H1 (cell line): ENCODE measurements around the gene CHAD. TPM values are rescaled to one million over a fixed set of nuclear protein-coding genes. Genes with fewer than 3 reads are reported as not detected.

Experiments used
- CTCF ChIA-PET: fragments of 300-600 bp; sonication (Branson Sonifier 250); formaldehyde crosslinking; loops from one replicate; lab custom pipeline; 2021; ENCODE audit not compliant: partially characterized antibody; lab: Charles Lee
- POLR2A ChIA-PET: fragments of 300-600 bp; sonication (Branson Sonifier 250); formaldehyde crosslinking; loops from one replicate; lab custom pipeline; 2021; ENCODE audit warnings: inconsistent platforms; ENCODE audit not compliant: partially characterized antibody; lab: Charles Lee
- DNase-seq, 2 experiments: peaks; one replicate each; pipeline versions ENCODE4 v3.0.0 to v3.0.0-alpha.2; 2010 to 2022; ENCODE audit warnings: low spot score in 2 of 2, low read depth in 1 of 2, mixed read lengths in 1 of 2
- FAIRE-seq: peaks from 2 replicates; lab custom pipeline; 2011; peaks lifted over from hg19 to GRCh38; lab: Jason Lieb, UNC
- H2AFZ ChIP-seq: 2 replicates; pipeline ENCODE4 v1.8.1; 2012; ENCODE audit warnings: low read length, inconsistent platforms
- H2AK5ac ChIP-seq: 2 replicates; pipeline ENCODE4 v1.6.1; 2013; ENCODE audit warnings: low read depth, low read length
- H2BK120ac ChIP-seq: replicated peaks from 2 replicates; pipeline ENCODE3; 2013; ENCODE audit warnings: low read depth, low read length, inconsistent platforms
- H2BK12ac ChIP-seq: 2 replicates; pipeline ENCODE4 v1.6.1; 2013; ENCODE audit warnings: low read depth, low read length
- H2BK15ac ChIP-seq: 2 replicates; pipeline ENCODE4 v1.6.1; 2013; ENCODE audit warnings: low read length
- H2BK20ac ChIP-seq: 2 replicates; pipeline ENCODE4 v1.6.1; 2013; ENCODE audit warnings: low read length
- H2BK5ac ChIP-seq: 2 replicates; pipeline ENCODE4 v1.6.1; 2013; ENCODE audit warnings: low read depth, low read length
- H3K14ac ChIP-seq: 2 replicates; pipeline ENCODE4 v1.6.1; 2013; ENCODE audit warnings: inconsistent platforms; ENCODE audit not compliant: insufficient read length
- H3K18ac ChIP-seq: 2 replicates; pipeline ENCODE4 v1.6.1; 2013; ENCODE audit warnings: low read length; ENCODE audit errors: extremely low read depth
- H3K23ac ChIP-seq: 2 replicates; pipeline ENCODE4 v1.6.1; 2013; ENCODE audit warnings: inconsistent platforms; ENCODE audit not compliant: insufficient read length
- H3K23me2 ChIP-seq: 2 replicates; pipeline ENCODE4 v1.6.1; 2013; ENCODE audit warnings: low read depth, low read length
- H3K27ac ChIP-seq: 2 replicates; pipeline ENCODE4 v1.6.1; 2011; ENCODE audit warnings: low read depth, low read length, inconsistent platforms
- H3K27me3 ChIP-seq, 4 experiments: replicated peaks in 1 of 4; 1 replicate in 1 of 4; 2 replicates in 3 of 4; pipeline versions ENCODE4 v1.6.1 to v1.8.1; 2011 to 2013; ENCODE audit warnings: low read length in 3 of 4, mild to moderate bottlenecking in 3 of 4, inconsistent platforms in 2 of 4, mixed read lengths in 2 of 4, moderate library complexity in 1 of 4; ENCODE audit not compliant: control insufficient read depth in 3 of 4, insufficient read depth in 3 of 4; ENCODE audit errors: extremely low read depth in 1 of 4
- H3K36me3 ChIP-seq, 4 experiments: 2 replicates each; pipeline versions ENCODE4 v1.6.1 to v1.8.1; 2011 to 2013; ENCODE audit warnings: mild to moderate bottlenecking in 4 of 4, low read length in 3 of 4, moderate library complexity in 2 of 4, control low read depth in 1 of 4, inconsistent platforms in 1 of 4; ENCODE audit not compliant: insufficient read depth in 4 of 4, control insufficient read depth in 2 of 4
- H3K4ac ChIP-seq: replicated peaks from 2 replicates; pipeline ENCODE3; 2013; ENCODE audit warnings: low read length, low read depth, mixed read lengths, inconsistent platforms; ENCODE audit not compliant: insufficient read length
- H3K4me1 ChIP-seq, 4 experiments: replicated peaks in 1 of 4; 1 replicate in 1 of 4; 2 replicates in 3 of 4; pipeline versions ENCODE4 v1.6.1 to v1.8.1; 2011 to 2013; ENCODE audit warnings: low read length in 3 of 4, inconsistent platforms in 2 of 4, mixed read lengths in 1 of 4; ENCODE audit not compliant: insufficient read depth in 4 of 4, control insufficient read depth in 3 of 4
- H3K4me2 ChIP-seq, 2 experiments: 2 replicates each; pipeline versions ENCODE4 v1.6.1 to v1.8.1; 2011 to 2013; ENCODE audit warnings: low read depth in 2 of 2, low read length in 2 of 2, control low read depth in 1 of 2, inconsistent platforms in 1 of 2, mild to moderate bottlenecking in 1 of 2; ENCODE audit not compliant: insufficient read depth in 1 of 2
- H3K4me3 ChIP-seq, 4 experiments: fragments of 200-600, 300-600 bp in 1 of 4; sonication (generic), shearing (Covaris generic), sonication (Bioruptor Twin) in 1 of 4; 2 replicates each; pipeline versions ENCODE4 v1.5.1 to v1.8.1; 2011 to 2016; ENCODE audit warnings: low read length in 4 of 4, low read depth in 3 of 4, control low read depth in 2 of 4, inconsistent platforms in 2 of 4, mild to moderate bottlenecking in 2 of 4, mixed read lengths in 1 of 4, moderate library complexity in 1 of 4; ENCODE audit not compliant: insufficient read depth in 2 of 4; ENCODE audit errors: extremely low read depth in 1 of 4
- H3K56ac ChIP-seq: replicated peaks from 2 replicates; pipeline ENCODE3; 2013; ENCODE audit warnings: low read depth, mild to moderate bottlenecking, mixed read lengths, low read length, inconsistent platforms; ENCODE audit not compliant: insufficient read length
- H3K79me1 ChIP-seq: 2 replicates; pipeline ENCODE4 v1.6.1; 2013; ENCODE audit warnings: low read depth, low read length, control low read depth
- H3K79me2 ChIP-seq, 2 experiments: 2 replicates each; pipeline versions ENCODE4 v1.6.1 to v1.8.1; 2012 to 2013; ENCODE audit warnings: low read length in 2 of 2, mild to moderate bottlenecking in 2 of 2, inconsistent platforms in 1 of 2; ENCODE audit not compliant: insufficient read depth in 2 of 2, control insufficient read depth in 1 of 2
- H3K9ac ChIP-seq, 4 experiments: replicated peaks in 1 of 4; 1 replicate in 1 of 4; 2 replicates in 3 of 4; pipeline versions ENCODE4 v1.6.1 to v1.8.1; 2011 to 2013; ENCODE audit warnings: low read depth in 3 of 4, low read length in 3 of 4, control low read depth in 2 of 4, mild to moderate bottlenecking in 2 of 4, moderate library complexity in 2 of 4, inconsistent platforms in 1 of 4; ENCODE audit errors: extremely low read depth in 1 of 4
- H3K9me3 ChIP-seq, 2 experiments: 2 replicates each; pipeline versions ENCODE4 v1.6.1 to v1.8.1; 2012 to 2013; ENCODE audit warnings: mild to moderate bottlenecking in 2 of 2, moderate library complexity in 2 of 2, control low read depth in 1 of 2, inconsistent platforms in 1 of 2, low read depth in 1 of 2, low read length in 1 of 2, mixed read lengths in 1 of 2; ENCODE audit not compliant: insufficient read depth in 2 of 2
- H4K20me1 ChIP-seq, 2 experiments: replicated peaks in 1 of 2; 2 replicates each; pipeline versions ENCODE3 to v1.8.1; 2011 to 2013; ENCODE audit warnings: inconsistent platforms in 2 of 2, low read length in 2 of 2, mild to moderate bottlenecking in 1 of 2; ENCODE audit not compliant: insufficient read depth in 2 of 2, control insufficient read depth in 1 of 2
- H4K5ac ChIP-seq: 2 replicates; pipeline ENCODE4 v1.6.1; 2013; ENCODE audit warnings: low read length, low read depth, mixed read lengths, inconsistent platforms; ENCODE audit not compliant: insufficient read length
- H4K8ac ChIP-seq: 2 replicates; pipeline ENCODE4 v1.8.0; 2013; ENCODE audit warnings: mild to moderate bottlenecking, moderate library complexity, low read length, inconsistent platforms; ENCODE audit not compliant: insufficient read depth; ENCODE audit errors: extremely low read depth
- H4K91ac ChIP-seq: replicated peaks from 2 replicates; pipeline ENCODE3; 2013; ENCODE audit warnings: low read length, mixed read lengths, inconsistent platforms; ENCODE audit not compliant: insufficient read length
- CBX8 ChIP-seq: fragments of 300-800, 300-1000 bp; sonication (generic); IDR thresholded peaks from 2 replicates; pipeline ENCODE4 v1.7.1; 2016; ENCODE audit warnings: low read depth, low read length, borderline replicate concordance
- CHD2 ChIP-seq: IDR thresholded peaks from 2 replicates; pipeline ENCODE4 v1.6.1; 2012; ENCODE audit warnings: low read length, improper control_type of control experiment
- POLR2AphosphoS5 ChIP-seq: IDR thresholded peaks from 2 replicates; pipeline ENCODE4 v1.6.1; 2011; ENCODE audit warnings: low read depth, low read length
- SIX5 ChIP-seq: IDR thresholded peaks from 2 replicates; pipeline ENCODE4 v1.6.1; 2011; ENCODE audit warnings: mild to moderate bottlenecking, low read depth, low read length
- SUZ12 ChIP-seq: fragments of 200-600 bp; sonication (generic); IDR thresholded peaks from 2 replicates; pipeline ENCODE4 v1.6.1; 2012; ENCODE audit warnings: mild to moderate bottlenecking, inconsistent platforms, low read length, moderate library complexity, mixed read lengths
- WGBS, 2 experiments: shearing (Covaris generic) in 1 of 2; methylation state at CpG; one replicate each; pipeline versions ENCODE4 v1.1.6 to v1.1.7; 2013 to 2015; ENCODE audit warnings: low lambda C conversion rate in 2 of 2, mixed read lengths in 2 of 2, inconsistent platforms in 1 of 2, low coverage in 1 of 2, missing lambda C conversion rate in 1 of 2; ENCODE audit not compliant: insufficient replicate concordance in 2 of 2, insufficient coverage in 1 of 2, insufficient read length in 1 of 2; ENCODE audit errors: extremely low coverage in 1 of 2, missing lambda C conversion rate in 1 of 2; 5-methylcytosine and 5-hydroxymethylcytosine counted together
- polyA plus RNA-seq, 7 experiments: library from polyadenylated mRNA; depleted of rRNA in 3 of 7; stranded (reverse) in 5 of 7; unstranded in 2 of 7; fragments of >200 nt in 5 of 7; fragments of 200-250 nt in 2 of 7; gene quantifications; 1 replicate in 5 of 7; 2 replicates in 1 of 7; 4 replicates in 1 of 7; pipeline versions ENCODE4 v1.2.1 to v1.2.3, GENCODE V29; 2011 to 2013; ENCODE audit warnings: missing spikeins in 2 of 7, mixed read lengths in 2 of 7
- total RNA-seq: library from RNA; stranded (reverse); fragmentation: NEBNext Ultra II Directional; extraction: Animal tissue kit (Norgen Biotek cat#: 25700); gene quantifications from 2 replicates; pipeline ENCODE4 v1.2.1, GENCODE V29; 2021

The CHAD gene
- total and polyA plus RNA-seq, 2 of the 8 experiments (the other 6 are each of a cell fraction or from before 2014, with no cell fraction given), result 0.03 TPM; not detected in 1

GRCh38 chr17:50440172-50440837 lies 28.4 kb downstream of the CHAD start:
- H4K91ac ChIP-seq, result peak overlapping the region; percentile 15
- H4K5ac ChIP-seq, result no peak overlapping the region
- no peak overlapping the region; the same call in none of the 2 replicates for H3K27ac ChIP-seq
- POLR2A ChIA-PET, result interaction anchor here (0.6 to 1.4 kb wide), 2 partner anchors 9 to 67 kb away, joined by 3 read pairs; partner anchors contain the start of gene EME1
- no peaks in the 10 kb centered on the region for H3K9me3 ChIP-seq
- no peak overlapping the region for H2BK15ac ChIP-seq
- no peak overlapping the region for H3K23ac ChIP-seq
- H3K4ac ChIP-seq, result no peak overlapping the region
- FAIRE-seq, result no peak
- 0 out of 2 replicates have a peak overlapping the region, but pooled peaks have one; percentile 53 for H2AK5ac ChIP-seq
- H4K8ac ChIP-seq, result no peak overlapping the region
- no peak overlapping the region for H2BK120ac ChIP-seq
- no peak overlapping the region for H3K14ac ChIP-seq
- no peaks in the 10 kb centered on the region; the same call in 1 of the 2 replicates for H3K79me1 ChIP-seq
- H3K9ac ChIP-seq, result no peak overlapping the region
- no peak overlapping the region for H3K56ac ChIP-seq
- 89% methylated on average over 4 of the region's 4 CpGs; no CpG with 5 or more reads in 1 of the 2 experiments for WGBS, 2 experiments
- no peak overlapping the region for H2BK12ac ChIP-seq
- DNase-seq, result no peak
- no peak overlapping the region for H3K18ac ChIP-seq
- H2BK5ac ChIP-seq, result no peak overlapping the region
- no peaks in the 10 kb centered on the region; the same call in 1 of the 2 replicates for H3K23me2 ChIP-seq
- no peaks in the 10 kb centered on the region; a peak in 1 of 7 replicates for H3K27me3 ChIP-seq
- no peaks in the 10 kb centered on the region for H3K36me3 ChIP-seq
- CTCF ChIA-PET, result interaction anchor here (0.9 to 2.7 kb wide), 5 partner anchors 10 to 79 kb away, joined by 3 to 7 read pairs (median 5); partner anchors contain the start of gene RSAD1
- H2BK20ac ChIP-seq, result no peak overlapping the region
- no peak overlapping the region for H2AFZ ChIP-seq
- H3K4me1 ChIP-seq, result peaks cover 0 to 6% (median 0%) of the 10 kb centered on the region in 4 experiments; a peak in 2 of 7 replicates
- no peaks in the 10 kb centered on the region for H4K20me1 ChIP-seq
- no peak overlapping the region; a peak in 1 of 4 replicates for H3K4me2 ChIP-seq
- no peak overlapping the region for H3K4me3 ChIP-seq
- H3K79me2 ChIP-seq, result no peaks in the 10 kb centered on the region
- TF ChIP-seq SUZ12 (no peak), CBX8 (no peak), CHD2 (no peak), SIX5 (no peak), POLR2AphosphoS5 (no peak)
